ENCODE measurements around the gene LGMN.

GRCh38 chr14:92668276-92668973 lies 80.0 kb downstream of the LGMN start:
- TF ChIP-seq SP2 (IDR thresholded peaks at IDR 0.05; ENCODE audit: low read length) (no peak), SP1 (IDR thresholded peaks at IDR 0.05; ENCODE audit: low read depth, low read length) (no peak), YY1 (IDR thresholded peaks at IDR 0.05; ENCODE audit: low read depth, low read length) (no peak), POLR2A (IDR thresholded peaks at IDR 0.05; ENCODE audit: control extremely low read depth in 1 of 2, low read depth in 2 of 2, low read length in 2 of 2) (no peak), PHF8 (conservative IDR thresholded peaks at IDR 0.05; ENCODE audit: low read depth, low read length) (no peak), POLR2AphosphoS5 (IDR thresholded peaks at IDR 0.05; ENCODE audit: low read depth, low read length) (no peak), CTCF (IDR thresholded peaks at IDR 0.05; ENCODE audit: control extremely low read depth in 1 of 3, insufficient read depth in 1 of 3, low read depth in 1 of 3, low read length in 3 of 3) (no peak), KDM1A (IDR thresholded peaks at IDR 0.05; ENCODE audit: borderline replicate concordance, low read length) (no peak), CREB1 (IDR thresholded peaks at IDR 0.05) (no peak), MAFK (IDR thresholded peaks at IDR 0.05; ENCODE audit: low read depth, low read length) (no peak)

All from H1 (cell line).